GM18502 (cell line): Measurements from ENCODE around the gene TNS2.

Experiments
- ATAC-seq: cut with Tn5 transposase; IDR thresholded peaks from one replicate; pipeline ENCODE4 v1.9.1; 2021; ENCODE audit warnings: mild to moderate bottlenecking; ENCODE audit not compliant: unreplicated experiment, poor library complexity

The TNS2 gene

GRCh38 chr12:53055471-53056266 is 5.8 kb downstream of the TNS2 start:
- ATAC-seq: no peak

- no peak for ATAC-seq
These were observed 6.4 kb downstream of the TNS2 start for GRCh38 chr12:53056296-53056695.

GRCh38 chr12:53056901-53057300 is 7.0 kb downstream of the TNS2 start:
- ATAC-seq: no peak

GRCh38 chr12:53057816-53058500 is 8.1 kb downstream of the TNS2 start:
- no peak for ATAC-seq

- ATAC-seq: no peak
These were observed 9.0 kb downstream of the TNS2 start for GRCh38 chr12:53058674-53059433.

GRCh38 chr12:53059434-53060063 is 9.7 kb downstream of the TNS2 start:
- no peak for ATAC-seq

- ATAC-seq: no peak
These were observed 10.3 kb downstream of the TNS2 start for GRCh38 chr12:53060064-53060720.

- no peak for ATAC-seq
These were observed 10.9 kb downstream of the TNS2 start for GRCh38 chr12:53060721-53061276.

- no peak for ATAC-seq
These were observed 11.6 kb downstream of the TNS2 start for GRCh38 chr12:53061404-53062010.

GRCh38 chr12:53062011-53062961 is 12.4 kb downstream of the TNS2 start:
- ATAC-seq: no peak

GRCh38 chr12:53062977-53063707 is 13.3 kb downstream of the TNS2 start:
- no peak for ATAC-seq

GRCh38 chr12:53063708-53064612 is 14.1 kb downstream of the TNS2 start:
- ATAC-seq: no peak

- no peak for ATAC-seq
These were observed 15.0 kb downstream of the TNS2 start for GRCh38 chr12:53064613-53065436.

GRCh38 chr12:53065470-53065869 is 15.6 kb downstream of the TNS2 start:
- ATAC-seq: no peak

GRCh38 chr12:53065975-53066931 is 16.4 kb downstream of the TNS2 start:
- no peak for ATAC-seq
